ENCODE results near the gene TMTC1. TPM values are rescaled to one million over a fixed set of nuclear protein-coding genes. Genes with fewer than 3 reads are reported as not detected.

TMTC1 gene
- total RNA-seq, 6 experiments from 2014 or later, result not detected

DNA sequence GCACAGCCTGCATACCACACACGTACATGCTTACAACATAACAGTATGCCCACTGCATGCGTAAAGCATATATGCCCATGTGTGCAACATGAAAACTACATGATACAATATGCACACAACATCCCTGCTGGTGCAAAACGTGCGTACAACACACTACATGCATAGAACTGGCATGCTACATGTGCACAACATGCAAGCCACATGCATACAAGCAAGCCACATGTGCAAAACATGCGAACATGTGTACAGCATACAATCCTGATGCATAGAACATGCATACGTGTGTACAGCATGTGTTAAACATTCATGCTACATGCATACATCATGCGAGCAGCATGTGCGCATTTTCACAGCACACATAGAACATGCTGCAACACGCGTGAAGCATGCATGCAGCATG lies 8.4 kb upstream of the TMTC1 start:
- DNase-seq, result no peak
- peaks cover 7% of the 10 kb centered on the region for H3K4me1 Mint-ChIP-seq (ENCODE audit: low read depth)
- no peak overlapping the region for H3K4me3 Mint-ChIP-seq
- no peaks in the 10 kb centered on the region; the same call in 1 of the 2 replicates for H3K27me3 Mint-ChIP-seq (ENCODE audit: insufficient read depth)
- no peaks in the 10 kb centered on the region; the same call in 1 of the 2 replicates for H3K36me3 Mint-ChIP-seq (ENCODE audit: low read depth)
- H3K9me3 Mint-ChIP-seq, result peaks cover 41% of the 10 kb centered on the region
- TF ChIP-seq, protein P1, sequence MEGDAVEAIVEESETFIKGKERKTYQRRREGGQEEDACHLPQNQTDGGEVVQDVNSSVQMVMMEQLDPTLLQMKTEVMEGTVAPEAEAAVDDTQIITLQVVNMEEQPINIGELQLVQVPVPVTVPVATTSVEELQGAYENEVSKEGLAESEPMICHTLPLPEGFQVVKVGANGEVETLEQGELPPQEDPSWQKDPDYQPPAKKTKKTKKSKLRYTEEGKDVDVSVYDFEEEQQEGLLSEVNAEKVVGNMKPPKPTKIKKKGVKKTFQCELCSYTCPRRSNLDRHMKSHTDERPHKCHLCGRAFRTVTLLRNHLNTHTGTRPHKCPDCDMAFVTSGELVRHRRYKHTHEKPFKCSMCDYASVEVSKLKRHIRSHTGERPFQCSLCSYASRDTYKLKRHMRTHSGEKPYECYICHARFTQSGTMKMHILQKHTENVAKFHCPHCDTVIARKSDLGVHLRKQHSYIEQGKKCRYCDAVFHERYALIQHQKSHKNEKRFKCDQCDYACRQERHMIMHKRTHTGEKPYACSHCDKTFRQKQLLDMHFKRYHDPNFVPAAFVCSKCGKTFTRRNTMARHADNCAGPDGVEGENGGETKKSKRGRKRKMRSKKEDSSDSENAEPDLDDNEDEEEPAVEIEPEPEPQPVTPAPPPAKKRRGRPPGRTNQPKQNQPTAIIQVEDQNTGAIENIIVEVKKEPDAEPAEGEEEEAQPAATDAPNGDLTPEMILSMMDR (IDR thresholded peaks at IDR 0.05), result no peak
- no peak overlapping the region for H3K27ac Mint-ChIP-seq

DNA sequence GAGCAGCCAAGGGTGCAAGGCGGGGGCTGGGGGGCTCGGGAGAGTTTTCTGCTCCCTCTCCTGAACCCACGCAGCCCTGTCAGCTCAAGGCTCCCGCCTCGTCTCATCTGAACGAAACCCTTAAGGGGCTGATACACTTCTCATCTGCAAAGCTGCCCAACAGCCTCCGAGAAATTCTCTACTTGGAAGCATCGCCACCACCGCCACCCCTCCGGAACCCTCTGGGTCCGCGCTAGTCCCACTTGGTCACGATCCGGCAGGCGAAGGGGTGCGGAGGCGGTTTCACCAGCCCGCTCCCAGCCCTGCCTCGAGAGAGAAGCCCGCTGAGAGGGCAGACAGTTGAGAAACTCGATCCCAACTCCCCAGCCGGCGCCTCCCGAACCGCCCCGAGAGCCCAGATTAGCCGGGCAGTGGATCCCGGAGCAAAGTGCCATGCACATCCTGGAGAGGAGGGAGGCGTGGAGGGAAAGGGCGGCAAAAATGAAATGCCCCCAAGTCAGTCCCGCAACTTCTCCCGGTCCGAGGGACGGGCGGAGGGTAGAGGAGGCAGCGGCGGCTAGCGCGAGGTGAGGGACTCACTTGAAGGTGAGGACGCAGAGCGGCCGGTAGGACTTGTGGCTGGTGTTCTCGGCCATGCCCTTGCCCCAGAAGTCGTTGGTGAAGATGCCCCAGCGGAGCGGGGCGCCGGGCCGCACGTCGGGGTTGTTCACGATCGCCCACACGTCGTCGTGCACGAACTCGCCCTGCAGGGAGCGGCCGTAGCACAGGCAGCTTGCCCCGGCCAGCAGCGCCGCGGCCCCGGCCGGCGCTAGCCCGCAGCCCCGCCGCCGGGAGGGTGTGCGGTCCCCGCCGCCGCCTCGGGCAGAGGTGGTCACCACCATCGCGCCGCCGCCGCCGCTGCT lies 620 bp downstream of the TMTC1 start:
- no peak overlapping the region for H3K27ac Mint-ChIP-seq

DNA sequence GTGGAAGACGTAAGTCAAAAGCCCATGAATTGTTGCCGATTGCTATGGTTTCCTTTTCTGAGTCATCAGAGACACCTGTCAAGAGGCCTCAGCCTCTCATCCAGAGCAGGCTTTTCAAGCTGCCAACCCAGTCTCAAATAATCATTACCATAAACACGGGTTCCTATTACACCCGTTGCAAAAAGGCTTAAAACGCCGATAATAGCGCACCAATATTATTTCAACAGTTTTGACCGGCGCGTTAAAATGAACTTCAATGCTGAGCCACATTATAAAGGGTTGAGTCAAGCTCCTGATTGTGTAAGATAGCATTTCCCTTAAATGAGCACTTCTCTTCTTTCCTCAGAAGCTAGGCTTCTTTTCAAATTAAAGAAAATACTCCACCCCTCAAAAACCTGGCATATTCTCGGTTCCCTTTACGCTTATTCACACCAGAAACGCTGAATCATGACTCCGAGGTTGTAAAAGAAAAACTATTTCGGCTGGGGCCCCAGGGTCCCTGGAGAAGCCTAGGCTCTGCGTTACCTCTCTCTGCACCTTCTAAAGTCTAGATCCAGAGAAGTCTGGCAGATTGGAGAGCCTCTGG lies 1.4 kb downstream of the TMTC1 start:
- H3K4me3 Mint-ChIP-seq, result no peak overlapping the region
- no peaks in the 10 kb centered on the region for H3K27me3 Mint-ChIP-seq (ENCODE audit: insufficient read depth)
- H3K27ac Mint-ChIP-seq, result no peak overlapping the region
- no peaks in the 10 kb centered on the region for H3K4me1 Mint-ChIP-seq (ENCODE audit: low read depth)
- no peaks in the 10 kb centered on the region for H3K36me3 Mint-ChIP-seq (ENCODE audit: low read depth)
- DNase-seq, result no peak
- peaks cover 9% of the 10 kb centered on the region for H3K9me3 Mint-ChIP-seq
- TF ChIP-seq, protein P1 (IDR thresholded peaks at IDR 0.05), result no peak

More for the DNA sequence above, 620 bp downstream of the TMTC1 start:
- no peak for DNase-seq
- H3K4me1 Mint-ChIP-seq (ENCODE audit: low read depth), result no peaks in the 10 kb centered on the region
- H3K36me3 Mint-ChIP-seq (ENCODE audit: low read depth), result no peaks in the 10 kb centered on the region
- TF ChIP-seq, protein P1 (IDR thresholded peaks at IDR 0.05), result no peak
- peaks cover 16% of the 10 kb centered on the region; the same call in 1 of the 2 replicates for H3K9me3 Mint-ChIP-seq
- no peak overlapping the region for H3K4me3 Mint-ChIP-seq
- H3K27me3 Mint-ChIP-seq (ENCODE audit: insufficient read depth), result no peaks in the 10 kb centered on the region; the same call in 1 of the 2 replicates

DNA sequence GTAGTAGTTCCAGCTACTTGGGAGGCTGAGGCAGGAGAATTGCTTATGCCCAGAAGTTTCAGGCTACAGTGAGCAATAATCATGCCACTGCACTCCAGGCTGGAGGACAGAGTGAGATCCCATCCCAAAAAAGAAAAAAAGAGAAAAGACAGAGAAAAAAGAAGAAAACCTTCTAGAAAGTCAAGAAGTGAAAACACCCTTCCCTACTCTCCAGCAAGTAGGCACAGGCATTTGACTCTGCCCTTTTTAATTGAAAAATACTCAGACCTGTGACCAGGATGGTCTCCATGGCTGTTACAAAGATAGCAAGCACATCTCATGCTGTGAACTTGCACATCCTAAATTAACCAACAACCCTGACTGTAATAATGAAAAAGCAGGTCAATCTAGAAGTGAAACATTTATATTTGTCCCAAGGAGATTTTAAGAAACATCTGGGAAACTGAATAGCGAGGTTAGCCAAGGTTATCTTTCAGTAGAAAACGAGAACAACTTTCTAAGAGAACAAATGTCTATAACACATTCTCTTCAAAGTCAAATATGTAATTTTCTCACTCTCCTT lies 2.0 kb downstream of the TMTC1 start:
- TF ChIP-seq, protein P1 (IDR thresholded peaks at IDR 0.05), result no peak
- Mint-ChIP-seq H3K27ac (no peak overlapping the region), H3K27me3 (ENCODE audit: insufficient read depth) (no peaks in the 10 kb centered on the region), H3K9me3 (peaks cover 10% of the 10 kb centered on the region), H3K36me3 (ENCODE audit: low read depth) (no peaks in the 10 kb centered on the region), H3K4me1 (ENCODE audit: low read depth) (no peaks in the 10 kb centered on the region), H3K4me3 (no peak overlapping the region)
- DNase-seq, result no peak

DNA sequence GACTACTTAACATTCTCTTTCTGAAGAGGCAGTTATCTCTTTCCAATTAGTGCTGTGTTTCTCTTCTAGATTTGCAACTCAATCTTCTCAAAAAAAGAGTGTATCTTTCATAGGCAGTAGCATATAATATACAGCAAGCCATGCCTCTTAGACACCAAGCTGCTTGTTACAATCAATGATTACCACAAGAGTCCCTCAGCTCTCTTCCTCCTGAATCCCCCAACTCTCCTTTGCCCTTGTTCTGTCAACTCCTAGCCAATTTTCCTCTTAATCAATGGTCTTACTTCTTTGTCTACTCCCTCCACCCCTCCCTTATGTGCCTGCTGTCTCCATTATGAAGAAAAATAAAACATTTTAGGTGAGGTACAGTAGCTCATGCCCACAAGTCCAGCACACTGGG lies 2.6 kb downstream of the TMTC1 start:
- no peaks in the 10 kb centered on the region for H3K4me1 Mint-ChIP-seq (ENCODE audit: low read depth)
- peaks cover 10% of the 10 kb centered on the region for H3K9me3 Mint-ChIP-seq
- H3K27me3 Mint-ChIP-seq (ENCODE audit: insufficient read depth), result no peaks in the 10 kb centered on the region
- H3K36me3 Mint-ChIP-seq (ENCODE audit: low read depth), result no peaks in the 10 kb centered on the region
- DNase-seq, result no peak
- TF ChIP-seq, protein P1 (IDR thresholded peaks at IDR 0.05), result no peak
- no peak overlapping the region for H3K27ac Mint-ChIP-seq
- H3K4me3 Mint-ChIP-seq, result no peak overlapping the region

Measured in HFFc6 (cell line).